Trophoblast cell (in vitro differentiated cells and primary cell): ENCODE measurements around the gene PCDHB8.
"Not testable (repeated sequence)": the region's sequence is repeated elsewhere in the genome, so short reads cannot be mapped to it uniquely, and the experiment has no call there.

Experiments
- DNase-seq, 2 donors: peaks; one replicate each; pipeline ENCODE4 v3.0.0-alpha.2; 2016
- H2AFZ ChIP-seq: 2 replicates; pipeline ENCODE4 v1.6.1; 2013; ENCODE audit warnings: low read length, moderate library complexity, mild to moderate bottlenecking; ENCODE audit not compliant: insufficient read depth, poor library complexity
- H2AK5ac ChIP-seq: 2 replicates; pipeline ENCODE4 v1.6.1; 2013; ENCODE audit warnings: mild to moderate bottlenecking, low read length
- H2BK120ac ChIP-seq: 2 replicates; pipeline ENCODE4 v1.6.1; 2013; ENCODE audit warnings: low read length, mild to moderate bottlenecking, moderate library complexity; ENCODE audit not compliant: insufficient read depth, poor library complexity
- H2BK12ac ChIP-seq: 2 replicates; pipeline ENCODE4 v1.6.1; 2013; ENCODE audit warnings: mild to moderate bottlenecking, low read length, moderate library complexity
- H2BK5ac ChIP-seq: 2 replicates; pipeline ENCODE4 v1.6.1; 2013; ENCODE audit warnings: low read length, low read depth, moderate library complexity, mild to moderate bottlenecking; ENCODE audit not compliant: poor library complexity
- H3K14ac ChIP-seq: 2 replicates; pipeline ENCODE4 v1.6.1; 2013; ENCODE audit warnings: mild to moderate bottlenecking, low read length
- H3K18ac ChIP-seq: 2 replicates; pipeline ENCODE4 v1.6.1; 2013; ENCODE audit warnings: mild to moderate bottlenecking, low read length
- H3K23ac ChIP-seq: 2 replicates; pipeline ENCODE4 v1.6.1; 2013; ENCODE audit warnings: low read length
- H3K27ac ChIP-seq: 2 replicates; pipeline ENCODE4 v1.5.1; 2013; ENCODE audit warnings: low read depth, mild to moderate bottlenecking, inconsistent platforms, low read length, moderate library complexity
- H3K27me3 ChIP-seq: 2 replicates; pipeline ENCODE4 v1.6.1; 2013; ENCODE audit warnings: inconsistent platforms, mild to moderate bottlenecking, low read length, moderate library complexity; ENCODE audit not compliant: insufficient read depth
- H3K36me3 ChIP-seq, 2 experiments: 1 replicate in 1 of 2; 2 replicates in 1 of 2; pipeline ENCODE4 v1.6.1; 2013; ENCODE audit warnings: low read length in 2 of 2, mild to moderate bottlenecking in 2 of 2, moderate library complexity in 1 of 2; ENCODE audit not compliant: insufficient read depth in 2 of 2, control insufficient read depth in 1 of 2
- H3K4ac ChIP-seq: 2 replicates; pipeline ENCODE4 v1.6.1; 2013; ENCODE audit warnings: low read depth, mild to moderate bottlenecking, low read length, moderate library complexity
- H3K4me1 ChIP-seq, 2 experiments: 1 replicate in 1 of 2; 2 replicates in 1 of 2; pipeline ENCODE4 v1.6.1; 2013; ENCODE audit warnings: low read length in 2 of 2, mild to moderate bottlenecking in 2 of 2, moderate library complexity in 1 of 2; ENCODE audit not compliant: insufficient read depth in 2 of 2, control insufficient read depth in 1 of 2
- H3K4me2 ChIP-seq: 2 replicates; pipeline ENCODE4 v1.6.1; 2013; ENCODE audit warnings: inconsistent platforms, mild to moderate bottlenecking, low read length, moderate library complexity
- H3K4me3 ChIP-seq: 2 replicates; pipeline ENCODE4 v1.5.1; 2013; ENCODE audit warnings: mild to moderate bottlenecking, low read depth, low read length, inconsistent platforms
- H3K79me1 ChIP-seq: one replicate; pipeline ENCODE4 v1.6.1; 2013; ENCODE audit warnings: low read length
- H3K79me2 ChIP-seq: 2 replicates; pipeline ENCODE4 v1.6.1; 2013; ENCODE audit warnings: low read length, mild to moderate bottlenecking; ENCODE audit not compliant: control insufficient read depth, insufficient read depth, poor library complexity
- H3K9ac ChIP-seq: 2 replicates; pipeline ENCODE4 v1.6.1; 2013; ENCODE audit warnings: mild to moderate bottlenecking, low read length
- H3K9me3 ChIP-seq: 2 replicates; pipeline ENCODE4 v1.6.1; 2013; ENCODE audit warnings: low read depth, mild to moderate bottlenecking, control low read depth, inconsistent platforms, low read length; ENCODE audit not compliant: insufficient read depth
- H4K12ac ChIP-seq: 2 replicates; pipeline ENCODE4 v1.6.1; 2013; ENCODE audit warnings: low read depth, mild to moderate bottlenecking, low read length, moderate library complexity
- H4K8ac ChIP-seq: 2 replicates; pipeline ENCODE4 v1.6.1; 2013; ENCODE audit warnings: low read depth, mild to moderate bottlenecking, low read length, moderate library complexity
- H4K91ac ChIP-seq: one replicate; pipeline ENCODE4 v1.6.1; 2013; ENCODE audit warnings: low read depth, mild to moderate bottlenecking, low read length, moderate library complexity
- WGBS: extraction: QIAGEN DNeasy Blood & Tissue Kit; methylation state at CpG from one replicate; pipeline ENCODE4 v1.1.7; 2013; ENCODE audit warnings: missing lambda C conversion rate; ENCODE audit not compliant: insufficient read length, insufficient coverage; ENCODE audit errors: extremely low coverage; 5-methylcytosine and 5-hydroxymethylcytosine counted together

The PCDHB8 gene

GRCh38 chr5:141213656-141214339 lies 36.2 kb downstream of the PCDHB8 start, which contains the start of gene PCDHB13:
PCDHB13 (plus strand) TSS chr5:141213919; CDS start chr5:141214124, 205 bp downstream.
- not testable (repeated sequence) for H3K18ac ChIP-seq, H4K12ac ChIP-seq, H3K79me2 ChIP-seq, H3K4ac ChIP-seq, H3K4me2 ChIP-seq, H3K9ac ChIP-seq, H3K14ac ChIP-seq, H2AFZ ChIP-seq, H2BK120ac ChIP-seq, H3K27ac ChIP-seq, H3K27me3 ChIP-seq, H3K4me1 ChIP-seq, H3K36me3 ChIP-seq, H2BK5ac ChIP-seq, DNase-seq, H2BK12ac ChIP-seq, H3K23ac ChIP-seq, H3K9me3 ChIP-seq, H4K8ac ChIP-seq, H3K79me1 ChIP-seq, H3K4me3 ChIP-seq, H2AK5ac ChIP-seq, H4K91ac ChIP-seq
- WGBS, result no CpG with 5 or more reads among the region's 18 CpGs

DNA sequence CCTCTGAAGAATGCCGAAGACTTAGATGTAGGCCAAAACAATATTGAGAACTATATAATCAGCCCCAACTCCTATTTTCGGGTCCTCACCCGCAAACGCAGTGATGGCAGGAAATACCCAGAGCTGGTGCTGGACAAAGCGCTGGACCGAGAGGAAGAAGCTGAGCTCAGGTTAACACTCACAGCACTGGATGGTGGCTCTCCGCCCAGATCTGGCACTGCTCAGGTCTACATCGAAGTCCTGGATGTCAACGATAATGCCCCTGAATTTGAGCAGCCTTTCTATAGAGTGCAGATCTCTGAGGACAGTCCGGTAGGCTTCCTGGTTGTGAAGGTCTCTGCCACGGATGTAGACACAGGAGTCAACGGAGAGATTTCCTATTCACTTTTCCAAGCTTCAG lies 37.0 kb downstream of the PCDHB8 start:
- H4K8ac ChIP-seq, H3K4me1 ChIP-seq, H3K4me3 ChIP-seq, H3K4me2 ChIP-seq, H3K18ac ChIP-seq, H3K36me3 ChIP-seq, H3K27ac ChIP-seq, H3K23ac ChIP-seq, H2BK5ac ChIP-seq, H2BK12ac ChIP-seq, DNase-seq, H2AFZ ChIP-seq, H3K79me2 ChIP-seq, H2AK5ac ChIP-seq, H3K4ac ChIP-seq, H3K9me3 ChIP-seq, H3K14ac ChIP-seq, H2BK120ac ChIP-seq, H4K12ac ChIP-seq, H4K91ac ChIP-seq, H3K27me3 ChIP-seq, H3K79me1 ChIP-seq, H3K9ac ChIP-seq: not testable (repeated sequence)
- no CpG with 5 or more reads among the region's 12 CpGs for WGBS

- not testable (repeated sequence) for H4K8ac ChIP-seq, H3K79me1 ChIP-seq, H3K4me3 ChIP-seq, H3K79me2 ChIP-seq, H3K9ac ChIP-seq, DNase-seq, H3K27ac ChIP-seq, H2BK120ac ChIP-seq, H3K4me2 ChIP-seq, H3K4ac ChIP-seq, H3K36me3 ChIP-seq, H3K27me3 ChIP-seq, H3K18ac ChIP-seq, H2BK12ac ChIP-seq, H3K23ac ChIP-seq, H3K4me1 ChIP-seq, H3K9me3 ChIP-seq, H4K12ac ChIP-seq, H3K14ac ChIP-seq, H2BK5ac ChIP-seq, H2AK5ac ChIP-seq, H2AFZ ChIP-seq, H4K91ac ChIP-seq
- WGBS, result no CpG with 5 or more reads among the region's 40 CpGs
Measured at GRCh38 chr5:141215504-141215903, 37.9 kb downstream of the PCDHB8 start.

- not testable (repeated sequence) for H4K8ac ChIP-seq, H3K4ac ChIP-seq, H4K91ac ChIP-seq, H3K4me1 ChIP-seq, H3K79me1 ChIP-seq, H2BK5ac ChIP-seq, H3K4me2 ChIP-seq, H3K9me3 ChIP-seq, H3K27ac ChIP-seq, DNase-seq, H3K9ac ChIP-seq, H4K12ac ChIP-seq, H3K18ac ChIP-seq, H3K27me3 ChIP-seq, H3K4me3 ChIP-seq, H2AK5ac ChIP-seq, H3K23ac ChIP-seq, H2BK12ac ChIP-seq, H3K36me3 ChIP-seq, H2AFZ ChIP-seq, H3K79me2 ChIP-seq, H2BK120ac ChIP-seq, H3K14ac ChIP-seq
- WGBS, result no CpG with 5 or more reads among the region's 26 CpGs
Measured at GRCh38 chr5:141216035-141216434, 38.4 kb downstream of the PCDHB8 start.
